B cell (primary cell): Measurements from ENCODE around the gene CATSPER3.

Experiments
- EZH2 ChIP-seq: IDR thresholded peaks from 2 replicates; pipeline ENCODE4 v1.6.1; 2012; ENCODE audit warnings: borderline replicate concordance, low read depth, mild to moderate bottlenecking, moderate library complexity, low read length; ENCODE audit not compliant: insufficient read depth, poor library complexity, severe bottlenecking
- TF ChIP-seq, protein P1 (sequence below): fragments of 200-600 bp; IDR thresholded peaks from one replicate; pipeline ENCODE4 v1.8.0; 2022; ENCODE audit warnings: antibody characterized with exemption, mild to moderate bottlenecking

GRCh38 chr5:134965271-134965825, 2.4 kb upstream of the CATSPER3 start:
- TF ChIP-seq EZH2 = no peak
- TF ChIP-seq, protein P1, sequence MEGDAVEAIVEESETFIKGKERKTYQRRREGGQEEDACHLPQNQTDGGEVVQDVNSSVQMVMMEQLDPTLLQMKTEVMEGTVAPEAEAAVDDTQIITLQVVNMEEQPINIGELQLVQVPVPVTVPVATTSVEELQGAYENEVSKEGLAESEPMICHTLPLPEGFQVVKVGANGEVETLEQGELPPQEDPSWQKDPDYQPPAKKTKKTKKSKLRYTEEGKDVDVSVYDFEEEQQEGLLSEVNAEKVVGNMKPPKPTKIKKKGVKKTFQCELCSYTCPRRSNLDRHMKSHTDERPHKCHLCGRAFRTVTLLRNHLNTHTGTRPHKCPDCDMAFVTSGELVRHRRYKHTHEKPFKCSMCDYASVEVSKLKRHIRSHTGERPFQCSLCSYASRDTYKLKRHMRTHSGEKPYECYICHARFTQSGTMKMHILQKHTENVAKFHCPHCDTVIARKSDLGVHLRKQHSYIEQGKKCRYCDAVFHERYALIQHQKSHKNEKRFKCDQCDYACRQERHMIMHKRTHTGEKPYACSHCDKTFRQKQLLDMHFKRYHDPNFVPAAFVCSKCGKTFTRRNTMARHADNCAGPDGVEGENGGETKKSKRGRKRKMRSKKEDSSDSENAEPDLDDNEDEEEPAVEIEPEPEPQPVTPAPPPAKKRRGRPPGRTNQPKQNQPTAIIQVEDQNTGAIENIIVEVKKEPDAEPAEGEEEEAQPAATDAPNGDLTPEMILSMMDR = no peak
